IPS-18c (cell line): ENCODE results near the gene KRTAP12-3.

Experiments
- H3K4me3 ChIP-seq: 2 replicates; pipeline ENCODE4 v1.7.0; 2013; ENCODE audit warnings: low read depth, mild to moderate bottlenecking, low read length, moderate library complexity; ENCODE audit not compliant: insufficient read depth
- H3K9me3 ChIP-seq: one replicate; pipeline ENCODE4 v1.6.1; 2013; ENCODE audit warnings: mild to moderate bottlenecking, low read length, moderate library complexity; ENCODE audit not compliant: control insufficient read depth, insufficient read depth

Gene KRTAP12-3

GRCh38 chr21:44704636-44705001 is 46.9 kb downstream of the KRTAP12-3 start:
- Histone ChIP-seq H3K9me3 (peaks cover 2% of the 10 kb centered on the region), H3K4me3 (peak overlapping the region; percentile 38)

DNA sequence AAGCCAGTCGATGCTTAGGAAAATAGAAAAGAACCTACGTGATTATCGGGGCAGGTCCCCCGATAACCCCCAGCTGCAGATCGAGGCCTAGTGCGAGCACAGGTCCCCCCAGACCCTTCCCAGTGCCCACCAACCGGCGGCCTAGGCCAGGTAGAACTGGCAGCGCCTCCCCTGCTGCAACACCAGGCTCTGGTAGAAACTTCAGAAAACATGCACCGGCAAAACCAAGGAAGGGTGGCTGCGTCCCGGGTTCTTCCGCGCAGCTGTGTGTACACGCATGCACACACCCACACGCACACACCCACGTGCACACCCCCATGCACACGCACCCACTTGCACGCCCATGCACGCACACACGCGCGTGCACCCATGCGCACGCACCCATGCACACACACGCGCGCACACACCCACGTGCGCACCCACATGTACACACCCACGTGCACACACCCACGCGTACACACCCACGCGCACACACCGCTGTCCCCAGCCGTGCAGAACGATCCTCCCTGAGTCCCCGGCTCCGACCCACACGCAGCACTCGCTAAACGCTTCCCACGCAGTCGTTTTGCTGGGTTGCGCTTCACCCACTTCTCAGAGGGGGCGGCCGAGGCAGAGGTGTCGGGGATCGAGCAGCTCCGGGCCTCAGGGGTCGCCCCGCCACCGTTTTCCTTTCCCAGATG is 48.4 kb downstream of the KRTAP12-3 start:
- H3K9me3 ChIP-seq = peaks cover 2% of the 10 kb centered on the region
- H3K4me3 ChIP-seq = peak overlapping the region; percentile 70

DNA sequence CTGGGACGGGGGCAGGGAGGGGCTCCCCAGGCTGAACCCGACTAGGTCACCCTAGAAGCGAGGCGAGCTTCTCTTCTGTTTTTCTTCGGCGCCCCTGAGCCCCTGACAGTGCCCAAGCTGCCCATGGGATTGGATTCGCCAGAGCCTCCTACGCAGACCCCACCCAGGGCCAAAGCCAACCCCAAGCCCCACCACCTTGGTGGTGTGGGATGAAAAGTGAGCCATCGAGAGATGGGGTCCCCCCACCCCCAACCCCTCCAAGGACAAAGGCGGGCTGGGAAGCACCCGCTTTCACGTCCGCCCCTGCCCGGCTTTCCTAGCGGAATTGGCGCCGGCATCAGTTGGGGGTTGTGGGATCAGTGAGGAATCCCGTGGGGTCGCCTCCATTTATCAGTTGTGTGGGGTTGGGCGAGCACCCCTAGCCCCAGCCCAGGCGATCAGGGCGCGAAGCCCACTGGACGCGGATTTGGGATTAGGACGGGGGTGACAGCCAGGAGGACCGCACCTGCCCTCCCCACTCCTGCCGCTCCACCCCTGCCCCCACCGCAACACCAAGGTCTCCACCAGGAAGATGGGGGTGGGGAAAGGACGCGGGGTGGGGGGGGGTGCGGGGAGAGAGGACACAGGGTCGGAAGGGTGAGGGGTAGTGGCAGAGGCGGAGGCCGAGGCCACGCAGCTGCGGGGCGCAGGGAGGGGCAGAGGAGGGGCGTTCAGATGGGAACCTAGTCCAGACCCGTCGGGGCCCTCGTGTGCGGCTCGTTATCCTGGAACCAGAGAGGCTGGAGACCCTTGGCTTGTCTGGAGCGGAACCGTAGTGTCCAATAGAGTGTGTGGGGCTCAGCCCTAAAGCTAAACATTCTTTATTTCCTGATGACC is 49.2 kb downstream of the KRTAP12-3 start:
- Histone ChIP-seq H3K9me3 (peaks cover 2% of the 10 kb centered on the region), H3K4me3 (peak overlapping the region; percentile 70)
